Lower lobe of right lung (tissue), 2 donors: ENCODE results near the gene TLK1. TPM values are rescaled to one million over a fixed set of nuclear protein-coding genes. Genes with fewer than 3 reads are reported as not detected.

Experiments
- ATAC-seq, 2 donors: fragments of 200-7000 bp; cut with Tn5 transposase; one replicate each; pipeline ENCODE4 v1.9.1; 2020 to 2022; ENCODE audit warnings: mild to moderate bottlenecking in 2 of 2, moderate library complexity in 2 of 2
- DNase-seq: peaks from one replicate; pipeline ENCODE4 v3.0.0-alpha.2; 2020
- H3K27ac ChIP-seq: fragments of 200-600 bp; one replicate; pipeline ENCODE4 v1.8.0; 2022
- H3K27me3 ChIP-seq: fragments of 200-600 bp; one replicate; pipeline ENCODE4 v1.8.0; 2022; ENCODE audit warnings: low read depth
- H3K36me3 ChIP-seq: fragments of 200-600 bp; one replicate; pipeline ENCODE4 v1.8.0; 2022; ENCODE audit warnings: mild to moderate bottlenecking
- H3K4me1 ChIP-seq: fragments of 200-600 bp; one replicate; pipeline ENCODE4 v1.8.0; 2022
- H3K4me3 ChIP-seq: fragments of 200-600 bp; one replicate; pipeline ENCODE4 v1.8.0; 2022; ENCODE audit warnings: mild to moderate bottlenecking
- H3K9me3 ChIP-seq: fragments of 200-600 bp; one replicate; pipeline ENCODE4 v1.8.0; 2022
- intact Hi-C: fragments of 100-400 bp; cut with DNase I; formaldehyde crosslinking; loops from one replicate; pipeline ENCODE4 v1.11.0; 2022
- total RNA-seq: library from RNA; stranded (reverse); fragmentation: NEBNext Ultra II Directional; extraction: Animal tissue kit (Norgen Biotek cat#: 25700); gene quantifications from one replicate; pipeline ENCODE4 v1.2.1, GENCODE V29; 2021
- TF ChIP-seq, protein P1 (sequence below): fragments of 200-600 bp; IDR thresholded peaks from one replicate; pipeline ENCODE4 v1.8.0; 2022; ENCODE audit warnings: antibody characterized with exemption, mild to moderate bottlenecking
- donor health status: DM: no; HTN: yes; CAD: no; lungs with severe emphysema.

Gene TLK1
- total RNA-seq, 1 donor from 2014 or later = 58.2 TPM

DNA sequence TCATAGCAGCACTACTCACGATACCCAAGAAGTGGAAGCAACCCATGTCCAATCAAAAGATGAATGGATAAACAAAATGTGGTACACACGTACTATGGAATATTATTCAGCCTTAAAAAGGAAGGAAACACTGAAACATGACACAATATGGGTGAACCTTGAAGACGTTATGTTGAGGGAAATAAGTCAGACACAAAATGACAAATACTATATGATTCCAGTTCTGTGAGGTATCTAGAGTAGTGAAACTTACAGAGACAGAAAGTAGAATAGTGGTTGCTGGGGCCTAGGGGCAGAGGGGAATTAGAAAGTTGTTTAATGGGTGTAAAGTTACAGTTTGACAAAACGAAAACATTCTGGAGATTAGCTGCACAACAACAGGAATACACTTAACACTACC is 24.7 kb downstream of the TLK1 start:
- Histone ChIP-seq H3K4me1 (peaks cover 29% of the 10 kb centered on the region), H3K36me3 (no peaks in the 10 kb centered on the region), H3K4me3 (no peak overlapping the region), H3K27me3 (no peaks in the 10 kb centered on the region), H3K9me3 (no peaks in the 10 kb centered on the region), H3K27ac (no peak overlapping the region)
- DNase-seq (no peak), ATAC-seq (no peak)
- TF ChIP-seq, protein P1, sequence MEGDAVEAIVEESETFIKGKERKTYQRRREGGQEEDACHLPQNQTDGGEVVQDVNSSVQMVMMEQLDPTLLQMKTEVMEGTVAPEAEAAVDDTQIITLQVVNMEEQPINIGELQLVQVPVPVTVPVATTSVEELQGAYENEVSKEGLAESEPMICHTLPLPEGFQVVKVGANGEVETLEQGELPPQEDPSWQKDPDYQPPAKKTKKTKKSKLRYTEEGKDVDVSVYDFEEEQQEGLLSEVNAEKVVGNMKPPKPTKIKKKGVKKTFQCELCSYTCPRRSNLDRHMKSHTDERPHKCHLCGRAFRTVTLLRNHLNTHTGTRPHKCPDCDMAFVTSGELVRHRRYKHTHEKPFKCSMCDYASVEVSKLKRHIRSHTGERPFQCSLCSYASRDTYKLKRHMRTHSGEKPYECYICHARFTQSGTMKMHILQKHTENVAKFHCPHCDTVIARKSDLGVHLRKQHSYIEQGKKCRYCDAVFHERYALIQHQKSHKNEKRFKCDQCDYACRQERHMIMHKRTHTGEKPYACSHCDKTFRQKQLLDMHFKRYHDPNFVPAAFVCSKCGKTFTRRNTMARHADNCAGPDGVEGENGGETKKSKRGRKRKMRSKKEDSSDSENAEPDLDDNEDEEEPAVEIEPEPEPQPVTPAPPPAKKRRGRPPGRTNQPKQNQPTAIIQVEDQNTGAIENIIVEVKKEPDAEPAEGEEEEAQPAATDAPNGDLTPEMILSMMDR = no peak
- intact Hi-C loops = no loop called here

DNA sequence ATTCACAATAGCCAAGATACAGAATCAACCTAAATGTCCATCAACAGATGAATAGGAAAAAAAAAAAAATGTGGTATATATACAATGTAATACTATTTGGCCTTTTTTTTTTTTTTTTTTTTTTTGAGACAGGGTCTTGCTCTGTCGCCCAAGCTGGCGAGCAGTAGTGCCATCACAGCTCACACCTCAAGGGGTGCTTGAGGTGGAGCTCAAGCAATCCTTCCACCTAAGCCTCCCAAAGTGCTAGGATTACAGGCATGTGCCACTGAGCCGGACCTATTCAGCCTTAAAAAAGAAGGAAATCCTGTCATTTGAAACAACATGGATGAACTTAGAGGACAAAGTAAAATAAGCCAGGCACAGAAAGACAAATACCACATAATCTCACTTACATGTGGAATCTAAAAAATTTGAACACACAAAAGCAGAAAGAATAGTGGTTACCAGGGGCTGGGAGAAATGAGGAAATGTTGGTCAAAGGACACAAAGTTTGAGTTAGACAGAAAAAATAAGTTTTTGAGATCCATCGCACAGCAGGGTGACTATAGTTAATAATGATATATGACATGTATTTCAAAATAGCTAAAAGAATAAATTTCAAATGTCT is 26.0 kb downstream of the TLK1 start:
- no peak for DNase-seq
- H3K4me3 ChIP-seq = no peak overlapping the region
- H3K36me3 ChIP-seq = no peaks in the 10 kb centered on the region
- no peaks in the 10 kb centered on the region for H3K27me3 ChIP-seq
- TF ChIP-seq, protein P1 = no peak
- H3K27ac ChIP-seq = no peak overlapping the region
- no peaks in the 10 kb centered on the region for H3K9me3 ChIP-seq
- no peak for ATAC-seq
- intact Hi-C loops = no loop called here
- H3K4me1 ChIP-seq = peaks cover 28% of the 10 kb centered on the region

- no peaks in the 10 kb centered on the region for H3K9me3 ChIP-seq
- intact Hi-C loops = no loop called here
- H3K36me3 ChIP-seq = no peaks in the 10 kb centered on the region
- TF ChIP-seq, protein P1 = no peak
- no peaks in the 10 kb centered on the region for H3K27me3 ChIP-seq
- H3K4me1 ChIP-seq = peaks cover 14% of the 10 kb centered on the region
- DNase-seq = no peak
- H3K27ac ChIP-seq = no peak overlapping the region
- ATAC-seq = no peak
- no peak overlapping the region for H3K4me3 ChIP-seq
These were observed 28.6 kb downstream of the TLK1 start for GRCh38 chr2:171132086-171132485.

- Histone ChIP-seq H3K36me3 (no peaks in the 10 kb centered on the region), H3K27ac (no peak overlapping the region), H3K27me3 (no peaks in the 10 kb centered on the region), H3K4me1 (peaks cover 15% of the 10 kb centered on the region), H3K9me3 (no peaks in the 10 kb centered on the region), H3K4me3 (no peak overlapping the region)
- TF ChIP-seq, protein P1 = no peak
- ATAC-seq = no peak
- intact Hi-C loops = no loop called here
- no peak for DNase-seq
These were observed 32.2 kb downstream of the TLK1 start for GRCh38 chr2:171128461-171128860.

GRCh38 chr2:171124541-171124940 is 36.2 kb downstream of the TLK1 start:
- ATAC-seq = no peak
- H3K27ac ChIP-seq = no peak overlapping the region
- no peaks in the 10 kb centered on the region for H3K36me3 ChIP-seq
- no peaks in the 10 kb centered on the region for H3K27me3 ChIP-seq
- H3K4me1 ChIP-seq = peaks cover 7% of the 10 kb centered on the region
- intact Hi-C loops = no loop called here
- H3K4me3 ChIP-seq = no peak overlapping the region
- no peaks in the 10 kb centered on the region for H3K9me3 ChIP-seq
- TF ChIP-seq, protein P1 = no peak
- no peak for DNase-seq
